Measurements from ENCODE around the gene SCML2.
"Not testable (repeated sequence)": the region's sequence is repeated elsewhere in the genome, so short reads cannot be mapped to it uniquely, and the experiment has no call there.

The SCML2 gene

GRCh38 chrX:18354369-18355223, at the start of gene SCML2:
TSS of gene SCML2 (minus strand) at chrX:18354688. CDS start at chrX:18334071, 20,617 bp downstream.
- peak; percentile 42 for DNase-seq

GRCh38 chrX:18401848-18402213, 47.3 kb upstream of the SCML2 start:
- DNase-seq, result no peak

GRCh38 chrX:18394477-18394876, 40.0 kb upstream of the SCML2 start:
- DNase-seq, result no peak

GRCh38 chrX:18390941-18391538, 36.6 kb upstream of the SCML2 start:
- peak; percentile 63 for DNase-seq

GRCh38 chrX:18389966-18390365, 35.5 kb upstream of the SCML2 start:
- no peak for DNase-seq

- DNase-seq, result peak; percentile 41
Observed at GRCh38 chrX:18377796-18378195, 23.3 kb upstream of the SCML2 start.

- not testable (repeated sequence) for DNase-seq
Observed at GRCh38 chrX:18375131-18375805, 20.8 kb upstream of the SCML2 start.

- DNase-seq, result not testable (repeated sequence)
Observed at GRCh38 chrX:18369096-18369495, 14.6 kb upstream of the SCML2 start.

GRCh38 chrX:18368402-18368801, 13.9 kb upstream of the SCML2 start:
- DNase-seq, result no peak

- no peak for DNase-seq
Observed at GRCh38 chrX:18360867-18361266, 6.4 kb upstream of the SCML2 start.

- DNase-seq, result peak; percentile 6
Observed at GRCh38 chrX:18353931-18354368, 538 bp downstream of the SCML2 start.

- no peak for DNase-seq
Observed at GRCh38 chrX:18351784-18352183, 2.7 kb downstream of the SCML2 start.

- DNase-seq, result no peak
Observed at GRCh38 chrX:18348047-18348446, 6.4 kb downstream of the SCML2 start.

- DNase-seq, result no peak
Observed at GRCh38 chrX:18309401-18309800, 45.1 kb downstream of the SCML2 start.

GRCh38 chrX:18297251-18297650, 57.2 kb downstream of the SCML2 start:
- DNase-seq, result no peak

GRCh38 chrX:18294893-18295292, 59.6 kb downstream of the SCML2 start:
- DNase-seq, result no peak

- no peak for DNase-seq
Observed at GRCh38 chrX:18291006-18291545, 63.4 kb downstream of the SCML2 start.

- no peak for DNase-seq
Observed at GRCh38 chrX:18290200-18290599, 64.3 kb downstream of the SCML2 start.

GRCh38 chrX:18288716-18289115, 65.8 kb downstream of the SCML2 start:
- no peak for DNase-seq

GRCh38 chrX:18286322-18286831, 68.1 kb downstream of the SCML2 start:
- DNase-seq, result no peak

- no peak for DNase-seq
Observed at GRCh38 chrX:18278449-18278848, 76.0 kb downstream of the SCML2 start.

GRCh38 chrX:18272222-18272621, 82.3 kb downstream of the SCML2 start:
- no peak for DNase-seq

- DNase-seq, result no peak
Observed at GRCh38 chrX:18271725-18272124, 82.8 kb downstream of the SCML2 start.

Data from activated CD4-positive, alpha-beta T cell treated with anti-CD3 and anti-CD28 coated beads, Interleukin-10, Interleukin-2, amounts not matched to agents 100 ng/mL and 50 ng/mL, durations not matched to agents 16 hours and 8 hours (primary cell).